Measurements from ENCODE around the gene AGA. TPM values are rescaled to one million over a fixed set of nuclear protein-coding genes. Genes with fewer than 3 reads are reported as not detected.

The AGA gene
- total RNA-seq, 1 donor from 2014 or later, result 23.8 TPM

DNA sequence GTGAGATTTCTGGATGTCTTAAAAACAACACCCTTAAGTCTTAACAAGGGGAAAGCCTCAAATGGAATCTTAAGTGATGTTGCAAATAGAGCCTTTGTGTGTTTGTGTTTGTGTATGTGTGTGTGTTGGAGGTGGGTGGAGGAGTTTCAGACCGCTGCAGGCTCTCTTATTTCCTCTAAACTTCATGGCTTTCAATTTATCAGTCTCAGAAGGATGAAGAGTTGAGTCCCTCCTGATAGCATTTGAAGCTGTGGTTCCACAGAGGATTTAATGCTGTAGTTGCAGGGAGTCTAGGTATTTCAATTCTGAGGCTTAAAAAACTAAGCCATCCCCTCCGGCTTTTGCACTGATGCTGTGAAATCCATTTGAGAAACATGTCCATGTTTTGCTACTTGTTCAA lies 4.3 kb upstream of the AGA start:
- DNase-seq, result no peak

DNA sequence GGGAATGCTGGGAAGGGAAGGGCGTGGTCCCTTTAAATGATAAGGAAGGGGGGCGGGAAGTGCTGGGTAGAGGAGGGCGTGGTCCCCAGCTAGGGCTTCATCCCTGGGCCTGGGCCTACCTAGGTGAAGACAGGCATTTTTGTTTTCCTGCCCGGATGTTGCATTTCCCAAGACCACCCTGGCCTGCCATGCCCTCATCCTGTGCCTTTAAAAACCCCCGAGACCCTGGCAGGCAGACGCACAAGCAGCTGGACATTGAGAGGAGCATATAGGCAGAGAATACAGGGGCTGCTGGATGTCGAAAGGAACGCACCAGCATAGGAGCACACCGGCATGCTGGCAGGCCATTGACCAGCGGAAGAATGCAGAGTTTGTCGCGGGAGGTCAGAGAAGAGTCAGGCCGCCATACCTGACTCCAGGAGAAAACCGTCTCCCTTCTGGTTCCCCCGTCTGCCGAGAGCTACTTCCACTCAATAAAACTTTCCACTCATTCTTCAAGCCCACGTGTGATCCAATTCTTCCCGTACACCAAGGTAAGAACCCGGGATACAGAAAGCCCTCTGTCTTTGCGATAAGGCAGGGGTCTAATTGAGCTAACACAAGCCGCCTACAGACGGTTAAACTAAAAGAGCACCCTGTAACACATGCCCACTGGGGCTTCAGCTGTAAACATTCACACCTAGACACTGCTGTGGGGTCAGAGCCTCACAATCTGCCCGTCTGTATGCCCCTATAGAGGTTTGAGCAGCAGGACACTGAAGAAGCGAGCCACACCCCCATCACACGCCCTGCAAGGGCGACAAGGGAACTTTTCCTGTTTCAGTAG lies 2.9 kb upstream of the AGA start:
- DNase-seq, result no peak

DNA sequence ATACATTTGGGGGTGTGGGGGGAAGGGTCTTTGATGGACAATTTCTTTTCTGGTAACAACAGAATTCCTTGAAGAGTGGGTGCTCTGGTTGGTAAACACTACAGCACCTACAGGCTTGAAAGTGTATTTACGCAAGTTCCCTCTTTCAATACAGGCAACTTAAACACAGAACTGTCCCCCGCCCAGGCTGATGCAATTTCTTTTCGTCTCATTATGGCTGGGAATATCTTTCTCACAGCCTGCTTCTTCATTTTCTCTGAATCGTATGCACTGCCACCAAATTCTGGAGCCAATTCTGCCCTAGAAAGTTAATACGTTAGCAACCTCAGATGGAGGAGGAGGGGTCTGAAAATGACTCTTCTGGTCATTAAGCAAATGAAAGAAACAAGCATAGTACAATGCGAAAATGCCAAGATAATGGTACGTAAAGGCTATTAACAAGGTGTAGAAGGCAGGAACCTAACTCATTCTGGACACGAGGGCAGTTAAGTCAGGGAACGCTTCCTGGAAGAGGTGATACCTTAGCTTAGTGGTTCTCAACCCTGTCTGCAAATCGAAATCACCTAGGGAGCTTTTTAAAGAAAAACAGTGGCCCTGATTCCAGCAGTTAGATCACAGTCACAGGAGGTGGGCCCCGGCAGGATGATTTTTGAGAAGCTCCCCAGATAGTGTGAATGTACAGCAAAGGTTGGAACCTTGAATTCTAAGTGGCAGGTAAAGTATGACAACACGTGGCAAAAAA lies 1.0 kb downstream of the AGA start:
- DNase-seq, result no peak

DNA sequence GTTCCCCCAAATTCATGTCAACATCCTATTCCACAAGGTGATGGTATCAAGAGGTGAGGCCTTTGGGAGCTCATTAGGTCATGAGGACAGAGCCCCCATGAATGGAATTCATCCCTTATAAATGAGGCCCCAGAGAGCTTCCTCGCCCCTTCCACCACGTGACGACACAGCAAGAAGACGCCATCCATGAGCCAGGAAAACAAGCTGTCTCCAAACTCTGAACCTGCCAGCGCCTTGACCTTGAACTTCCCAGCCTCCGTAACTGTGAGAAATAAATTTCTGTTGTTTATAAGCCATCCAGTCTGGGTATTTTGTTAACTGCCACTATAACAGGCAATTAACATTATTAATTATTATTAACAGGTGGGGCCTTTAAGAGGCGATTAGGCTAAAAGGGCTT lies 5.8 kb downstream of the AGA start:
- no peak for DNase-seq

DNA sequence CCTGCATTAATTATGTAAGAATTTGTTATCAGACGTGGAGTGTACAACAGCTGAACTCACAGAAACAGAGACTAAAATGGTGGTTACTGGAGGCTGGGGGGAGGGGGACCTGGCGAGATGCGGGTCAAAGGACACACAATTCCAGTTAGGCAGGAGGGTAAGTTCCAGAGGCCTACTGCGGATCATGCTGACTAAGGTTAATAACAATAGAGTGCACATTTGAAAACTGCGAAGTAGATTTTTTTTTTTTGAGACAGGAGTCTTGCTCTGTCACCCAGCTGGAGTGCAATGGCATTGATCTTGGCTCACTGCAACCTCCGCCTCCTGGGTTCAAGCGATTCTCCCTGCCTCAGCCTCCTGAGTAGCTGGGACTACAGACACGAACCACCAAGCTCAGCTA lies 7.6 kb downstream of the AGA start:
- no peak for DNase-seq

DNA sequence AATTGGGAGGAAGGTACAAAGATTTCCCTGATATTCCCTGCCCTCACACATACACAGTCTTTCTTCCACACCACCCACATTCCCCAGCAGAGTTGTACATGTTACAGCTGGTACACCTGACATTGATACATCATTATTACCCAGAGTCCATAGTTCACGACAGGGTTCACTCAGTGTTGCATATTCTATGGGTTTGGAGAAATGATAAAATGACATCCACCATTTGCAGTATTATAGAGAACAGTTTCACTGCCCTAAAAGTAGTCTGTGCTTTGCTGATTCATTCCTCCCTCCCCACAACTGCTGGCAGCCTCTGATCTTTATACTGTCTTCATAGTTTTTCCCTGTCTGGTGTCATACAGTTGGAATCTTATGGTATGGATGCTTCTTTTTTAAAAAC lies 15.0 kb downstream of the AGA start:
- DNase-seq, result no peak

DNA sequence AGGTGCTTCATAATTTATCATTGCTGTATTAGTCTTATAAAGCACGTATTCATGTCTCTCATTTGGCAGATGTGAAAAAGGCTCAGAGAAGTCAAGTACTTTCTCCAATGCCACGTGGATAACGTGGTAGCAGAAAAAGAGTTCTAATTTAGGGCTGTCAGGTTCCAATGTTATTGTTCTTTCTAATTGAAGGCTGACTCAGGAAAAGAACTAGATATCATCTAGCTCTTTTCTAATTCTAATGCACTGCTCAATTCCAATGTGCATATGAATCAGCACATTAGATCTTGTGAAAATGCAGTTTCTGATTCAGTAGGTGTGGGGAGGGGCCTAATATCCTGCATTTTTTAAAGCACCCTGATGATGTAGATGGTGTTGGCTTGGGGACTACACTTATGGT lies 22.8 kb downstream of the AGA start:
- DNase-seq, result no peak

DNA sequence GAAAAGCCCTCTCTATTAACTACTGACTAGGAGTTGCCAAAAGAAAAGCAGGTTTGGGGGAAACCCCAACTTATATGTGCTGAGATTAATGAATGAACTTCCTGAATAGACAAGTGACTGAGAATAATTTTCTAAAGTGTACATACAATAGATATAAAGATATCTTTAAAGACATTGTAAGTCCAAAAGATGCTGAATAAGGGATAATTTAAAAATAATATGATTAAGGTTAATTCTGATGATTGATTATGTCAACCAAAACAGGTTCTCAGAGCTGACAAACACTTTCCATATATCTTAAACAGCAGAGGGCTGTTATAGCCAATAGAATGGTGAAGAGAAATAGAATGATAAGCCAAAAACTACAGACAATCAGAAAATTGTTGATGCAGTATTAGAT lies 28.6 kb downstream of the AGA start:
- DNase-seq, result no peak

DNA sequence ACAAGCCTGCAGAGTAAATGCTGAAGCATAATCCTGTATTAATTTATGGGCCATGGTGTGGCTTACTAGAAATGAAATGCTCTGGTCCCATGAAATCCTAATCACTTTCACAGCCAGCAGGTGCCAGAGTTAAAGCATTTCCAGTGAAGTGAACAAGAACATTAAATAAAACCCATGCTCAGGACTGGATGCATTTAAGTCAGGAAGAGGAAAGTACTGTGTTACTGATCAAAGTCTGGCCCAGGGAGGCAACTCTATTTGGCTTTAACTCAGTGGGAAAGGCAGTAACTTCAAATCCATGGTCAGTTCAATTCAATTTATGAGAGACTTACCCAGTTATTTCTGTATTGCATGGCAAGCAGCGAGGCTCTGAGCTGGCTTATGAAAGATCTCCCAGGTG lies 29.2 kb downstream of the AGA start:
- DNase-seq, result no peak

DNA sequence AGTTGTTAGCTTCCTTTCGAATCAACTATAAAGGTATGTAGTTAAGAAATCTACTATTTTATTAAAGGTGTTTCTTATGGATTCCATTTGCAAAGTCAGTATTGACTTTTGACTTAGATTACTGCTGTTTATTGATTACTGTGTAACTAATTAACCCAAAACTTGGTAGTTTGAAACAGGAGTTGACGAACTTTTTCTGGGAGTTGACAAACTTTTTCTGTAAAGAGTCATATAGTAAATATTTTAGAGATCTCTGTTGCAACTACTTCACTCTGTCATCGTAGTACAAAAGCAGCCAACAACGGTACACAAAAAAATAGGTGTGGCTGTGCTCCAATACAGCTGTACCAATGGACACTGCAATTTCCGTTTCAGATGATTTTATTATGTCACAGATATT lies 30.2 kb downstream of the AGA start:
- DNase-seq, result no peak

DNA sequence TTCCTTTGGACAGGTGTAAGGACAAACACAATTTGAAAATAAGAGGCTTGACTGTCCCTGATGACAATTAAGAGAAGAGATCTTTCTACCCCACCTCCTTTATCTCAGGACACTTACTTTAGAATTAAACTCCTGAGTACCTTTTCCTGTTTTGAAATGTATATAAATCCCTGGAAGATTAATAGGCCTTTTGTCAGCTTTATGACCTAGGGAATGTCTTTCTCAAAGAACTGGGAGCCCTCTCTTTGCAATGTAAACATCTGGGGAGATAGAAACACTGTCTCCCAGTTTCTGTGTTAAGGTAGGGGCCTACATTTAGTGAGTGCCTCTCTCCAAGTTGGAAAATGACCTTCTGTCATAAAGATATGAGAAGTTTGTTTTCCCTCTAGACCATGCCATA lies 31.7 kb downstream of the AGA start:
- no peak for DNase-seq

DNA sequence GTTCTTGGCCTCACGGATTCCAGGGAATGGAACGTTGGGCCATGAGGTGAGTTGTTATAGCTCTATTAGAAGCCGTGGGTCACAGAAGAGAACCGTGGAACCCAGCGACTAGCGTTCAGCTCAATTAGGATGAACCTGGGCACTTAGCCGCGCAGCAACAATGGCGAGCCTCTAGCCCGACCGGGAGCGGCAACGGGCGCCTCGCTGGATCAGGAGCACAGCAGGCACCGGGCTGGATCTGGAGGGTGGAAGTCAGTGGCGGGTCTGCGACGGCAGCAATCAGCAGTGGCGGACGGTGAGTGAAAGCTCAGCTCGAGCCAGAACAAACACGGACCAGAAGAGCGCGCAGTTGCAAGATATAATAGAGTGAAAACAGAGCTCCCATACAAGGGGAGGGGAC lies 34.2 kb downstream of the AGA start:
- DNase-seq, result no peak

DNA sequence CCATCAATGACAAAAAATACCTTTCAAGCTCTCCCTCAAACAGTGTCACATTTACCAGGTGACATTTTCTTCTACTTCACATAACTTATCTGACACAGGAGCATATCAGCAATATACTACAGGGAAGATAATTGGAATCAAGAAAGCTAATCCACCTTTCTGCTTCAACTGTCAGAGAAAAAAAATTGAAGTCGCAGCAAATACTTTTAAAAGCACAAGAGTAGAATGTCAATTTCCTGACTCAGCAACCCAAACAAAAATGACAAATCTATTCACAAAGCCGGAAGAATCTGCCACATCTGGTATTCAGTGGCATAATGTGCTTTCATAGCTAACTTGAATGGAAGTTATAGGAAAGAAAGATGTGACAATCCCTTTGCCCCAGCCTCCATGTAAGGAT lies 36.7 kb downstream of the AGA start:
- DNase-seq, result no peak

DNA sequence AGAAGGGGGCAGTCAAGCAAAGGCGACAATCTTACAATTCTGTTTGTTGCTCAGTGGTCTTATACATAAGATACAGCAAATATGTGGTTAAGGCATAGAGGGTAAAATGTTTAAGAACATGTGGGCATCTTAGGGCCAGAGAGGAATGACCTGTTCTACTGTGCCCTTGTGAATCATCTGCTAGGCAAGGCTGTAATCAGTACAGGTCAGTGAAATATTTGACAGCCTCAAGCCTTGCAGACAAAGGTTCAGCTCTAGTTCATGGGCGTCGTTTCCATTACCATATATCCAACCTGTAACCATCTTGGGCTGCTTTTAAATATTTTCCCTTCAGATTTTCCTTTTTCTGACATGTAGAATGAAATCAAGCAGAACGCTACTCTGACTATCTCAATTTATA lies 37.3 kb downstream of the AGA start:
- no peak for DNase-seq

DNA sequence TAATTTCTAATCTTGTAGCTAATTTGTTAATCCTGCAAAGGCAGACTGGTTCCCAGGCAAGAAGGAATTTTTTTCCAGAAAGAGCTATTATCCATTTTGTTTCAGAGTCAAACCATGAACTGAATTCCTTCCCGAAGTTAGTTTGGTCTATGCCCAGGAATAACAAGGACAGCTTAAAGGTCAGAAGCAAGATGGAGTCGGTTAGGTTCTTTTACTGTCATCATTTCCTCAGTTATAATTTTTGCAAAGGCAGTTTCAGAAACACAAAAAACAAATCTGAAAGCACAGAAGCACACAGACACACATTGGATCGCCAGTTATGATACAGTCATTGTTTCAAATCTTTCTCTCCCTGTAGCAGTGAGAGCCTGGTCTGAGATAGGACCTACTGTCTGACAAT lies 37.9 kb downstream of the AGA start:
- no peak for DNase-seq

DNA sequence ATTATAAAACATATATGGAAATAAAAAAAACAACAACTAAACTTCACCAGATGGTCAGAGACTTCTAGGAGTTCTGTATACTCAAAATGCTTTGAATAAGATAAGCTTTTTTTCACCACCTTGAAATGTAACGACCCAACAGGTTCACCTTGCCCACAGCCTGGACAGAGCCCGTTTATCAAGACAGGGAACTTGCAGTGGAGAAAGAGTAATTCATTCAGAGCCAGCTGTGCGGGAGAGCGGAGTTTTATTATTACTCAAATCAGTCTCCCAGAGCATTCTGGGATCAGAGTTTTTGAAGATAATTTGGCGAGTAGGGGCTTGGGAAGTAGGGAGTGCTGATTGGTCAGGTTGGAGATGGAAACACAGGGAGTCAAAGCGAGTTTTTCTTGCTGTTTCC lies 38.5 kb downstream of the AGA start:
- DNase-seq, result no peak

DNA sequence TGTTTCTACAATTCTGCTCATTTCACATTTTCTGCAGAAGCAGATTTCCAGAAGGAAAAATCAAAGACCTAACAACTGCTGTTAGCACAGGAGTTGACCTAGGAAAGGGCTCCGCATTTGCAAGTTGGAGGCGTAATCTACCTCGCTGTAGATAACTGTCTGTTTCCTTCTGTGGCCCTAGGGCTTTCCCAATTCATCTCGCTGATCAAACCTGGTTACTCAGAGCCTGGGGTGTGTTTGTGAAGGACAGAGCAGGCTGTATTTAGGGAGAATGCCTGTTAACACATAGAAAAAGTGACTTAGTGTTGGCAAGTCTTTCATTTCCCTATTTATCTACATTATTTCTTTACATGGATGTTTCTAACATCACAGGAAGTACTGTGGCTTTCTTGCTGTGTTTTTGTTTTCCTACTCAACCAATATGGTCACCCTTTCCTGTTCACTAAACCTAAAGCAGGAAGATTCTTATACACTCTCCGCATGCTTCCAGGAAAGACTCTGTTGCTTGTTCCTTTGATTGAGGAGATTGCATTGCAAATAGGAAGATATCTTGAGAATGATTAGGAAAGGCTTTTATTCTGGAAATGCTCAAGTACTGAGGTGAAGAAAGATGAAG lies 40.5 kb downstream of the AGA start:
- DNase-seq, result no peak

DNA sequence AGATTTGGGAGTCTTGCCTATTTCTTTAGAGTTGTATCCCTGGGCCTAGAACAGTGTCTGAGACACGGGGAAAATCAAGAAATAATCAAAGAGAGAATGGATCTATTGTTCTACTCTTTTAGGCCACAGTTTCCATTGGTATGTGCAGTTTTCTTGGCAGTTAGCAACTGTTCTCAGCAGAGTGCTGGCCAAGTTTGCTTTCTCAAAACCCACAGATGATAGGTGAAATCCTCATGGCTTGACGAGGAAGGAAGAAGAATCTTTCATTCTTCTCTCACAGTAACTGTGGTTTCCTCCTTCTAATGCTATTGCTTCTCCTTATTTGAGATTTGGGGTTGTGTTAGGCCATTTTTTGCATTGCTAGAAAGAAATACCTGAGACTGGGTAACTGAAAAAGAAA lies 42.2 kb downstream of the AGA start:
- DNase-seq, result no peak

DNA sequence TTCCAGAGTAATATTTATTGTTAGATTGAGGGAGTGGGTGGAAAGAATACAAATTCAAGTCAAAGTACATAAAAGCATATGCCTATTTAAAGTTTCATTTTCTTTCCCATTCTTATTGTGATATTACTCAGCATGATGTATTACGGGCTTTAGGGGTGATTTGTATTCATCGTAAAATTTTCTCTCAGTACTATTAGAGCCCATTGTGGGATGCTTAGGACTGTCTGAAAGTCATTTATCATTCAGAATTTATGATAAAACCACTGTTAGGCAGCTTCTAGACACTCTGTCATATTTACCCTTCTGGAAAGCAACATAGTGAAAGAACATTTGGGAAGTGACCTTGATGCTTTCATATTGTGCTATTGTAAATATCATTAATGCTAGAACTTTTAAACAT lies 45.9 kb downstream of the AGA start:
- no peak for DNase-seq

DNA sequence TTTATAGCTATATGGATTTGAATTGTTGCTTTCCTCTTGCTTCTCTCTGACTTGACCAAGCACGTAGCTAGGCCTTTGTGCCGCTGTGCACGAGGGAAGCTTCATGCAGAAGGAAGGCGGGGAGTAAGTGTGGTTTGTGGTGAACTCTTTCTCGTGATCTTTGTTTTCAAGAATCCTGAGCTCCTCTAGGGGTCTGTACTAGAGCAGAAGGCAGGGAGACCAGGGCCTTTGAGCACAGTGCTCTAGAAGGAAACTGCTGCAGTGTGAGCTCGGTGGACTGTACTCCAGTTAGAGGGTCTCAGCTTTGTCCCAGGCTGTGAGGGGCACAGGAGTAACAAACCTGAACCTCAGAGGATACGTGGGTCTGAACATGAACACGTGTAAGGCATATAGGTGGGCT lies 49.0 kb downstream of the AGA start:
- DNase-seq, result no peak

DNA sequence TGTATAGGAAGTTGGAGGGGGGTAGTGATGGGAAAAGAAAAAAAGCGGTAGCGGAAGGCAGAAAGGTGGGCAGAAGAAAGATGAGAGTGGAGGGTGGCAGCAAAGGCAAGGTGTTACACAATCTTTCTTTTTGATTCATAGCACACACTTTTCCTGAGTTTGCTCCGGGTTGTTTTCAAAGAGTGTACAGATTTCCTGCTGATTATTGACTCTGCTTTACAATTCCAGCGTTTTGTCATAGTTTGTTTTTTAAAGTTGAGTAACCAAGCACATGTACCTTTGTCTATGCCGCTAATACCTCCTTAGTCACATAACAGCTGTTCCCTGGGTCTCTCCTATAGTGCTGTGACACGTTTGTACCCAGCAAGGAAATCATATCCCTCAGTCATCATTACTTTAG lies 50.3 kb downstream of the AGA start:
- no peak for DNase-seq

DNA sequence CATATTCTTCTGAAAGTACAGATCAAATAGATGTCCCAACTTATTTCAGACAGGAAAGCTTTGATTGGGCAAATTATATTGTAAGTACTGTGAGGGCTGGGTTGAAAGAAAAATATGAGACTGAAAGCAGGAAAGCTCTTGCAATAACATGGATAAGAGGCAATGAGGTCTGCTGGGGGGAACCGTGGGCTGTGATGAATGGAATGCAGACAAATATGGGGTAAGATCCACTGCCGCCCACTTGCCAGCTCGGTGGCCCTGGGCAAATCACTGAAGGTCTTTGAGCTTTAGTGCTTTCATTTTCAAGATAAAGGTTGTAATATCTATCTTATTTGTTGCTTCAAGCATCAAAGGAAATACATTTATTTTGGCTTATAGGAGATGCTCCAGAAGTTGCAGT lies 51.0 kb downstream of the AGA start:
- DNase-seq, result no peak

DNA sequence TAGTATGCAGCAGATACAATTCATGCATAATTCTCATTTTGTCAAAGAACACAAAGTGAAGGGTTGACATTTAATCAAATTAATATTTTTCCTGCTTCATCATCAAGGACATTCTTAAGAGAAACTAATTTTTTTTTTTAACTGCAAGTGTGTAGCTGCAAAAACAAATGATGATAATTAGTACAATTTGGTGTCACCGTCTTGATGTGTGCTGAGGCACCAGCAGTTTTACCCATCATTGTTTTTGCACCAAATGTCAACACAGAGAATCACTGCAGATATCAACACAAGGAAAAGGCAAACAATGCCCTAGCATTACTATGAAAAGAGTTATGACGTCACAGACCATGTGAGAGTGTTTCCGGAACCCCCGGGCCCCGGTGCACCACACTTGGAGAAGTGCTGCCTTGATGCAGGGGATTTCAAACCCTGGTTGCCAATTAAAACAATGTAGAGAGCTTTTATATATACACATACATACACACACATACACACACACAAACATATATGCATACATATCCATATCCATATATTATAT lies 55.9 kb downstream of the AGA start:
- no peak for DNase-seq
